Kidney epithelial cell (primary cell): ENCODE results near the gene RPL10. TPM values are rescaled to one million over a fixed set of nuclear protein-coding genes. Genes with fewer than 3 reads are reported as not detected.
A peak's percentile ranks its signal among the peaks of the same experiment; 100 is the strongest.

Experiments
- DNase-seq: peaks from one replicate; pipeline ENCODE4 v3.0.0-alpha.2; 2010; ENCODE audit warnings: low read depth
- H3K27me3 ChIP-seq: 2 replicates; pipeline ENCODE4 v1.6.0; 2011; ENCODE audit warnings: low read length; ENCODE audit not compliant: control insufficient read depth, insufficient read depth
- H3K36me3 ChIP-seq: 2 replicates; pipeline ENCODE4 v1.5.1; 2011; ENCODE audit warnings: low read length; ENCODE audit not compliant: control insufficient read depth, insufficient read depth
- H3K4me3 ChIP-seq: 2 replicates; pipeline ENCODE4 v1.5.1; 2011; ENCODE audit warnings: low read depth, mild to moderate bottlenecking, control low read depth, low read length
- CTCF ChIP-seq: IDR thresholded peaks from 2 replicates; pipeline ENCODE4 v1.5.1; 2011; ENCODE audit warnings: mild to moderate bottlenecking, moderate library complexity, low read length, control low read depth, inconsistent platforms; ENCODE audit not compliant: insufficient read depth, poor library complexity, severe bottlenecking
- total RNA-seq: library from RNA; depleted of rRNA; stranded (reverse); fragments of >200 nt; gene quantifications from 2 replicates; pipeline ENCODE4 v1.2.3, GENCODE V29; 2015

RPL10 gene
- total RNA-seq, 1 donor from 2014 or later: 8,307 TPM

- TF ChIP-seq CTCF: no peak
- no peaks in the 10 kb centered on the region for H3K36me3 ChIP-seq
- peak overlapping the region; percentile 11 for H3K4me3 ChIP-seq
- no peaks in the 10 kb centered on the region for H3K27me3 ChIP-seq
- DNase-seq: no peak
These were observed 31.5 kb downstream of the RPL10 start for GRCh38 chrX:154429711-154430110.

GRCh38 chrX:154430479-154430878, 32.3 kb downstream of the RPL10 start:
- Histone ChIP-seq H3K27me3 (no peaks in the 10 kb centered on the region), H3K36me3 (no peaks in the 10 kb centered on the region), H3K4me3 (no peak overlapping the region)
- no peak for TF ChIP-seq CTCF
- no peak for DNase-seq

- TF ChIP-seq CTCF: no peak
- no peak for DNase-seq
- Histone ChIP-seq H3K27me3 (no peaks in the 10 kb centered on the region), H3K4me3 (no peak overlapping the region), H3K36me3 (no peaks in the 10 kb centered on the region)
These were observed 32.7 kb downstream of the RPL10 start for GRCh38 chrX:154430916-154431315.

GRCh38 chrX:154431341-154431740, 33.2 kb downstream of the RPL10 start:
- no peak for DNase-seq
- H3K4me3 ChIP-seq: no peak overlapping the region
- no peaks in the 10 kb centered on the region for H3K27me3 ChIP-seq
- no peaks in the 10 kb centered on the region for H3K36me3 ChIP-seq
- TF ChIP-seq CTCF: no peak

GRCh38 chrX:154432210-154432609, 34.0 kb downstream of the RPL10 start:
- no peak for DNase-seq
- TF ChIP-seq CTCF: no peak
- H3K36me3 ChIP-seq: no peaks in the 10 kb centered on the region
- H3K27me3 ChIP-seq: no peaks in the 10 kb centered on the region
- H3K4me3 ChIP-seq: no peak overlapping the region

- no peak for DNase-seq
- H3K27me3 ChIP-seq: no peaks in the 10 kb centered on the region
- H3K4me3 ChIP-seq: no peak overlapping the region
- no peak for TF ChIP-seq CTCF
- H3K36me3 ChIP-seq: no peaks in the 10 kb centered on the region
These were observed 35.4 kb downstream of the RPL10 start for GRCh38 chrX:154433605-154434004.
